ENCODE results near the gene PRKCH.

DNA sequence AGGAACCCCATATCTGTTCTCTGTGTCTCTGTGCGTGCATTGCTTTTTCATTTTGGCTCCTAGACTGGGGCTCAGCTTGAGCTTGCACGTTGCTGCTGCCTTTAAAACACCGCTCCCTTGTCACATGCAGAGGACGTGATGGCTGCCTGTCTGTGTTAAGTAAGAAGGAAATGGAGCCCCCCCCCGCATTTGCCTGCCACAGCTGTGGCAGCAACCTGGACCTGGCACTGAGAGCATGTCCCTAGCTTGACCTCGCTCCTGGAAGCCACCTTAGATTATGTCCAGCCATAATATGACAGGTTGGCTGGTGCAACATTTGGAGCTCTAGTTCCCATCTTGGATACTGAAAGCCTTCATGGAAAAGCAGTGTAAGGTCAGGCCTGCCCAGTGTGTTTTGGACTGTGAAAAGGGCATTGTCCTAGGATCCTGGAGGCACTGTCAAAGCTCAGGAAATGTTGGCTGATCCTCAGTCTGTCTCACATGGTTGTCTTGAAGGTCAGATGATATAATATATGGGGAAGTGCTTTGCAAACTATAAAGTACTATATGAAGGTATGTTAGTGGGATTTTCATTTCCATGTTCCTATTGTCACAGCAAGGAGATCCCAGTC, 73.8 kb downstream of the PRKCH start:
- TF ChIP-seq EZH2 (IDR thresholded peaks at IDR 0.05; ENCODE audit: insufficient read depth, poor library complexity, severe bottlenecking) = no peak
- no peak for TF ChIP-seq EZH2phosphoT487 (IDR thresholded peaks at IDR 0.05; ENCODE audit: insufficient read depth, low read depth)

Data from GM23248 (cell line).